HG02943 (cell line): ENCODE results near the gene MPPED2.

Experiments
- ATAC-seq: cut with Tn5 transposase; IDR thresholded peaks from one replicate; pipeline ENCODE4 v1.9.1; 2021; ENCODE audit warnings: mild to moderate bottlenecking, low read depth, moderate library complexity; ENCODE audit not compliant: unreplicated experiment

The MPPED2 gene

DNA sequence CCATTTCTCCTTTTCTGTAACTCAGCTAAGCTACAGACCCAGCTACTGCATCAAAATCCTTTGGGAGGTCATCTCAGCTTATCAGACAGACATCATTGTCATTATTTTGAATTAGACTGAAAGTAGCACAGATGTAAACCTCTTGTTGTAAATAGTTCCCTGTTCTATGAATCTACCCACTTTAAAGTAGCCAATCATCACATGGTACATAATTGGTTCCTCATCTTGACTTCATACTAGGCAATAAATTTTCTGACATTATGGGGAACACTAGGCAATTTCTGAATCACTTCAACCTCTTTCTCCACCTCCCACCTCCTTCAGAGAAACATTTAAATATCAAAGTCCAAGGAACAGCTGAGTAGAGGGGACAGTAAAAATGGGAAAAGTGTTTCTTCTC, 47.9 kb downstream of the MPPED2 start:
- no peak for ATAC-seq

DNA sequence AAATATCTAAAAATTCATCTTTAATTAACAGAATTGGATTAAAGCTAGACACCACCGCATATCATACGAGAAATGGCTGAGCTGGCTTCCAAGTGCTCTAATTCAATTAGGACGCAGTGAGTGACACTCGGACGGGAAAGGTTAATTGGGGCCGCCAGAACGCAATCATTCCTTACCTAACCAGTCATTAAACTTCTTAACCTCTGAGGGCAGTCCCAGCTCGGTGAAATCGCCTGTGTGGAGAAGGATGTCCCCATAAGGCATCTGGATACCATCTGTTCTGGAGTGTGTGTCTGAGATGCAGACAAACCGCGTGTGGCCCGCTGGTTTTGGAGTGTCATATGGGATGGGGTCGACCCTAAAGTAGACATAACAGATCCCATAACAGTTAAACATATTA, 50.3 kb downstream of the MPPED2 start:
- no peak for ATAC-seq

GRCh38 chr11:30533445-30533947, 52.7 kb downstream of the MPPED2 start:
- ATAC-seq = no peak

DNA sequence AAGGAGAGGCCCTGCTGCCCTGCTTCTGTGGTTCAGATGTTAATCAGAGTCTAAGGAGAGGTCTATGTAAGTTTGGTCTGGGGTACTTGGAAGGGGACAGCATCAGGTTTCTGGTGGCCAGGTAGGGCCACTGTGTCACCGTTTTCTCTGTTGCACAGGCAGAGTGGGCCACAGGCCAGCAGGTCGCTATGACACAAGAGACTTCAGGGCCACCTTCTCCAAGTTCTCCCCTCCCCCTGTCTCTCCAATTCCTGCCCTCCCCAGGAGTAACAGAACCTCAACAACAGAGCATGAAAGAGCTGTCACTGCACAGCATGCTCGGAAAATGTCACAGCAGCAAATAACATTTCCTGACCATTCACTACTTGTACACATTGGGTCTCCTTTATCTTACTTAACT, 58.6 kb downstream of the MPPED2 start:
- ATAC-seq = no peak

- ATAC-seq = no peak
Observed at GRCh38 chr11:30526558-30526957, 59.6 kb downstream of the MPPED2 start.

DNA sequence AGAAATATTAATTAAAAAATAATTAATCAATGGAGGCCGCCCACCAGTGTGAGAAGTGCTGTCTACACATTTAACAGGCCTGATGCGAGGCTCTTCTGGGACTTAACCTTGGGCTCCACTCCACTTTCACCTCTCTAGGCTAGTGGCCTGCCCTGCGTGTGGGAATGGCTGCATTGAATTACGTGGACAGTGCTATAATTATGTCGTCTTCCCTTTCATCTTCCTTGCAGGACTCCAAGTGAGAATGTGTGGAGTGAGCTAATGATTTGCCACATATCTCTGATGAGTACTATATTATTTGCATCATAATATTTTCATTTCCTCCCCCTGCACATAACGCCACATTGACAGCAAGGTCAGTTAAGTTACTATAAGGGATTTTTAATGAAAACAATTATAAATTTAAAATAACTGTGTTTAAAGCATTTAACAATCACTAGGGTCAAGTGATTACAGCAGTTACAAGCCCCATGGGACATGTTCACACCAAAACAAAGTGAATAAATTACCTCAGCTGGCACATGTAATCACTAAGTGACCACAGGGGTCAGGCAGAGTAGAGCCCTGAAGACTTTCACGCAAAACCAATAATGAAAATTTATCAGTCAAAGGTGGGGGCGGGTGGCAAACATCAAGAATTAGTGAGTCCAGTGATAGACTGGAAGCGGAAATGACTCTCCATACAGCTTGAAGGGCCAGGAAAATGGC, 63.5 kb downstream of the MPPED2 start:
- ATAC-seq = no peak

- no peak for ATAC-seq
Observed at GRCh38 chr11:30521297-30522071, 64.7 kb downstream of the MPPED2 start.

DNA sequence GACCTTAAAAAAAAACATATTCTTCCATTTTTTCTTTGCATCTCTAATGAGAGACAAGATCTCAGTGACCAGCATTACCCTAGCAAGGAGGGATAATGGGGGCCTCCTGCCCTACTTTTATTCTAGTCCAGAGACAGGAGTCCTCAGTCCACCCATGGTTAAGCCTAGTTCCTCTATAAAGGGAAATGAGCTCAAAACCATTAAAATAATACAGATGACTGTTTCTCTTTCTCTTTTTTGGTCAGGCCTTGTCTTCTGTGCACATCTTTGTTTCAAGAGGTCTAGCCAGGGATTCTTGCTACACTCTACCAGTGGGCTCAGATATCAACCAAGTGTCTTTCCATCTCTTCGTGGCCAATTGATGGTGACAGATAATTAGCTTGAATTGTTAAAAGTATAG, 73.1 kb downstream of the MPPED2 start:
- ATAC-seq = no peak

DNA sequence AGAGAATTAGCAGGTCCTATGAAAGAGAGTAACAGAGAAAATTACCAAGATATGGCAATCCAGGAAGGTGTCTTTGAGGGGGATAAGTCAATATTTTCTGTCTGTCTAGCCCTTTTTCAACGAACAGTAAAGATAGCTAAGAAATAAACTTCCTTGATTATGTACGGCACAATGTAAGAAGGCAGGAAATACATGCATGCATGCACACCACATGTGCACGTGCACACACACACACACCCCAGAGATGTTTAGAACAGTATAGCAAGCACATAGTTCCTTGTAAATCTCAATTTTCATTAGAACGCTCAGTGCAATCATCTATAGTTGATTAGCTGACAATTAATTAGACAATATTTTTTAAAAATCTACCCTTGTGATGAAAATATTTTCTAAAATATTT, 74.7 kb downstream of the MPPED2 start:
- ATAC-seq = no peak

- ATAC-seq = no peak
Observed at GRCh38 chr11:30510750-30511149, 75.4 kb downstream of the MPPED2 start.

DNA sequence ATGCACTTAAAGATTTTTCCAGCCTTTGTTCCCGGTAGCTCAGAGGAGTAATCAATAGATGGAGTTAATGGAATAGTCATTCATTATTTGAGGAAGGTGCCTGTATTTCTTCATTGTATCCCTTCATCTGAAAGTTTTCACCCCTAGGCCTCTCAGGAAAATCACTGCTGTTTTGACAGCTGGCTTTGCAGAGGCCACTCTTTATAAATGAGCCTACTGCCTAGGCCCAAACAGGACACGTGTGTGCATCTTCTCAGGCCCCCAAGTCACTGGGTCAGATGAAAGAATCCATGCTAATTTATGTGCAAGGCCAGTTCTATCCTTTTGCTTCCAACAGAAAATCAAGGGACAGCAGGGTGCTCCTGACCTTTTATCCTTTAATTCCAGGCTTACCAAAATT, 76.8 kb downstream of the MPPED2 start:
- no peak for ATAC-seq

- ATAC-seq = no peak
Observed at GRCh38 chr11:30508594-30508993, 77.6 kb downstream of the MPPED2 start.

DNA sequence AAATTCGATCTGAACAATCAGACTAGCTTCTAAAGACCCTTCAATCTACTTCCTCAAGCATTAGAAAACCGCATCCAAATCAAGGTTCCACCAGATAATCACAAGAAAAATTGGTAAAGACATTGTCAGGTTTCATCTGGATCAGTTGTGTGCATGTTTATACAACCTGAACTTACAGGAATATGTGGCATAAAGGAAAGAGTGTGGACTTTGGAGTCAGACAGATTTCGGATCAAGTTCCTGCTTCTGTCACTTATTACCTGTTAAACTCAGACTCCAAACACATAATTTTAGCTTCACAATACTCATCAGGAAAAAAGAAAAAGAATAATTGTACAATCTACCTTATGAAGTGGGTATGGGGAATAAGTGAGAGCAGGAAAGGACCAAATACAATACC, 80.5 kb downstream of the MPPED2 start:
- no peak for ATAC-seq

- ATAC-seq = no peak
Observed at GRCh38 chr11:30504468-30504867, 81.7 kb downstream of the MPPED2 start.

DNA sequence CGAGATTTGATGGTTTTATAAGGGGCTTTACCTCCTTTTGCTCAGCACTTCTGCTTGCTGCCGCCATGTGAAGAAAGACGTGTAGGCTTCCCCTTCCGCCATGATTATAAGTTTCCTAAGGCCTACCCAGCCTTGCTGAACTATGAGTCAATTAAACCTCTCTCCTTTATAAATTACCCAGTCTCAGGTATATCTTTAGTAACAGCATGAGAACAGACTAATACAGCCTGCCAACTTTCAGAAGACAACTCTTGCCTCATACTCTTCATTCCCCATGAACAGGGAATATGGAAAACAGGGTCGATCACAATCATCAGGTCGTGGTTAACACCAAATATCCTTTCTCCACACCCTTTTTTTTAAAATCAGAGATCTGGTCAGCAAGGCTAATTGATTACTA, 83.0 kb downstream of the MPPED2 start:
- ATAC-seq = no peak

- no peak for ATAC-seq
Observed at GRCh38 chr11:30502305-30502704, 83.8 kb downstream of the MPPED2 start.

DNA sequence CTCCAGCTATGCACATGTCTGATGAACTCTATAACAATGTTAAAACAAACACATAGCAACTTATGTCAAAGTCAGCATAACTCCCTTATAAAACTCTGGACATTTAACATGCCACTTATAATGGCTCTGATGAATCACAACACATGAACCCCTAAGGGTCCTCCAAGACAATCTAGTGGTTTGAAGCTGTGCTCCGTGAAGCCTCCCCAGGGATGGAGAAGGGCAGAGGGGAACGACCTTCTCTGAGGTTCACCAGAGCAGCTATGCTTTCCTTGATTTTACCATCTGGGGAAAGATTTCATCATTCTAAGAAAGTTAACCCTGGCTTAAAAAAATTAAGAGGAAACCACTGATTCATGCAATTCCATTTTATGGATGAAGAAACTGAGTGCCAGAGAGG, 84.4 kb downstream of the MPPED2 start:
- ATAC-seq = no peak

DNA sequence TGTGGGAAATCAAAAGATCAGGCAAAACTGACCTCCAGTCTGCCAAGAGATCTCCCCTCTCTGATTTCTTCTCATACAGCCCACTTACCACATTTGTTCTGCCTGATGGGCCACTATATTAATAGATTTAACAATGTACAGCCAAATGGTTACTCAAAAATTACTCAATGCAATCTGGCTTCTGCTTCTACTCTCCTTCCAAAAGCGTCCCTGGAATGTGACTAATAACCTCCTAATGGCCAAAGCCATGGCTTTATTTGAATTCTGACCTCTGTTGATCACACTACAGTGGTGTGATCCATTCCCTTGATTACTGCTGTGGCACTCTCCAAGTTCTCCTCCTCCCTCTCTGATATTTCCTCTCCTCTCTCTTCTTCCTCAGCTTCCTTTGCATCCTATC, 86.2 kb downstream of the MPPED2 start:
- ATAC-seq = no peak

- no peak for ATAC-seq
Observed at GRCh38 chr11:30497600-30497999, 88.6 kb downstream of the MPPED2 start.

DNA sequence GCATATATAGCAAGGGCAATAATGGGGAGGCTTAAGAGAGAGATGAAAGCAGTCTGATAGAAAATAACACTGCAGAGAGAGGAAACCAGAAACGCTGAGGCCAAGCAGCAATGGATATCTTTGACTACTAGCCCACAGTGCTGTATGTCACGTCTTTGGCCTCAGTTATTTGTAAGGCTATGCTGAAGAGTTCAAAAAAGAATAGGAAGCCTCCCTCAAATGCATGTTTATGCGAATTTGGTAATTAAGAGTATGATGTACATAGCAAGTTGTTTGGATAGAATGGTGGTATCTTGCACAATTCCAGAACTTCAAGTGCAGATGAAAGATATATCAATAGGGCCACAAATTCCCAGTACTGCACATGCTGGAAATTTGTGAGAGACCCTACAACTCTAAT, 89.2 kb downstream of the MPPED2 start:
- ATAC-seq = no peak

DNA sequence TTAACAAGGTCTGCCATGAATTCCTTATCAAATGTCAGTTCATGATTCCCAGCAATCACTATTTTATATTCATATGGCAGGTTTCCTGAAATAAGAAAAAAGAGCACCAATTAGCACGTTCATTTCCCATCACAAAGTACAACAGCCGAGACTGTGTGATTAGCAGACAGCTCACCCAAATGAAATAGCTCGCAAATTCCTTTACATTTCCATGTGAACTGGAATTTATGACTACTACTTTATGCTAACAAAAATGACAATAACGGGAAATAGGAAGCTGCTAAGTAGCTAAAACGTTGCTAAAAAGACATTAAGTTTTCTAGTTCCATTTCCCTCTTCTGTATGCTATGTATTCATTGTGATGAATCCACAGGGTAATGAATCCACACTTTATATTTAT, 90.7 kb downstream of the MPPED2 start:
- no peak for ATAC-seq

DNA sequence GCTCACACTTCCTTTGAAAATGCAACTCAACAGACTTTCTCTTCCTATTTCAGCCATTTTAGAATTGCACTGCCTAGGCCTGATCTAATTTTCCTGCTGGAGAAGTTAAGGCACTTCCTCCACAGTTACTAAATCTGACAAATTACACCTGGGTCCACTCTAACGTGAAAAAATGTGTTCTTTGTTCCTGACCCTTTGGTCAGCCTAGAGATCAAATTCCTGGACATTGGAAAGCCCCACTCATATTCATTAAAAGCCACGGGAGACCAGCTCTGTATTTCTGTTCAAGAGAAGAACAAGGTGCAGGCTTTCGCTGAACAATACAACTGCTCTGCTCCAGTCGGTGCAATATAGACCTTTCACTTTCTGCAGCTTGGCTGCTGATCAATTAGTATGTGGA, 96.6 kb downstream of the MPPED2 start:
- no peak for ATAC-seq
